Keratinocyte (primary cell): ENCODE measurements around the gene GJA5.

Source experiments
- CTCF ChIP-seq, 3 experiments: IDR thresholded peaks in 1 of 3; conservative IDR thresholded peaks in 1 of 3; optimal IDR thresholded peaks in 1 of 3; 2 replicates in 2 of 3; 3 replicates in 1 of 3; pipeline versions ENCODE3 to v1.5.1; 2011; ENCODE audit warnings: low read length in 3 of 3, mild to moderate bottlenecking in 3 of 3, moderate library complexity in 2 of 3, control low read depth in 1 of 3, inconsistent platforms in 1 of 3; ENCODE audit not compliant: insufficient read depth in 2 of 3; ENCODE audit errors: extremely low read depth in 1 of 3
- EZH2 ChIP-seq: IDR thresholded peaks from one replicate; pipeline ENCODE4 v1.6.1; 2012; ENCODE audit warnings: inconsistent platforms, mild to moderate bottlenecking, low read length, moderate library complexity

- TF ChIP-seq CTCF (optimal IDR thresholded peaks at IDR 0.05 in 1 of 3, IDR thresholded peaks at IDR 0.05 in 1 of 3, conservative IDR thresholded peaks at IDR 0.05 in 1 of 3; ENCODE audit: extremely low read depth in 1 of 3, insufficient read depth in 2 of 3, low read length in 3 of 3) (no peak), EZH2 (no peak)
Measured at GRCh38 chr1:147748676-147749350, 11.6 kb downstream of the GJA5 start.
